Erythroblast (primary cell): ENCODE data around the gene LYPD6.
"Not testable (repeated sequence)": the region's sequence is repeated elsewhere in the genome, so short reads cannot be mapped to it uniquely, and the experiment has no call there.

Experiments used
- GATA1 ChIP-seq: IDR thresholded peaks from 2 replicates; pipeline ENCODE4 v1.6.1; 2011; ENCODE audit warnings: low read depth, mild to moderate bottlenecking, control low read depth, low read length, moderate library complexity
- POLR2A ChIP-seq: IDR thresholded peaks from 2 replicates; pipeline ENCODE4 v1.6.1; 2011; ENCODE audit warnings: mild to moderate bottlenecking, low read length

- TF ChIP-seq POLR2A, GATA1: not testable (repeated sequence)
Observed at GRCh38 chr2:149318566-149318965, 11.8 kb upstream of the LYPD6 start.
